ENCODE data around the gene CLEC4A. TPM values are rescaled to one million over a fixed set of nuclear protein-coding genes. Genes with fewer than 3 reads are reported as not detected.

The CLEC4A gene
- total and polyA plus RNA-seq, 2 of the 8 experiments (the other 6 are each of a cell fraction or from before 2014, with no cell fraction given), result 0.41 to 0.44 TPM

DNA sequence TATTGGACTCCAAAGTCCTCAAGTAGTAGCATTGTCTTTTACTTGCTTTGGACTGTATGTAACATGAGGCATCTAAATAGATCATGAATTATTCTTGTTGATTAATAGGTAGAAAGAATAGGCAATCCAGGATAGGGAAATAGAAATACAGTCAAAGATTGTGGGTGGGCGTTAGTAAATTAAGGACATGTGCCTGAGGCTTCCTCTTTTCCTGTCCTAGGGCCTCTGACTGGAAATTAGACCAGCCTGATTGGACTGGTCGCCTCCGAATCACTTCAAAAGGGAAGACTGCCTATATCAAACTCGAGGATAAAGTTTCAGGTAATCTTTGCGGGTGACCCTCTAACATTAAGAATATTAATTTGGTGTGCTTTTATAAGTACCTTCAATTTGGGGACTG lies 33.7 kb upstream of the CLEC4A start (continued):
- TF ChIP-seq, protein P1, sequence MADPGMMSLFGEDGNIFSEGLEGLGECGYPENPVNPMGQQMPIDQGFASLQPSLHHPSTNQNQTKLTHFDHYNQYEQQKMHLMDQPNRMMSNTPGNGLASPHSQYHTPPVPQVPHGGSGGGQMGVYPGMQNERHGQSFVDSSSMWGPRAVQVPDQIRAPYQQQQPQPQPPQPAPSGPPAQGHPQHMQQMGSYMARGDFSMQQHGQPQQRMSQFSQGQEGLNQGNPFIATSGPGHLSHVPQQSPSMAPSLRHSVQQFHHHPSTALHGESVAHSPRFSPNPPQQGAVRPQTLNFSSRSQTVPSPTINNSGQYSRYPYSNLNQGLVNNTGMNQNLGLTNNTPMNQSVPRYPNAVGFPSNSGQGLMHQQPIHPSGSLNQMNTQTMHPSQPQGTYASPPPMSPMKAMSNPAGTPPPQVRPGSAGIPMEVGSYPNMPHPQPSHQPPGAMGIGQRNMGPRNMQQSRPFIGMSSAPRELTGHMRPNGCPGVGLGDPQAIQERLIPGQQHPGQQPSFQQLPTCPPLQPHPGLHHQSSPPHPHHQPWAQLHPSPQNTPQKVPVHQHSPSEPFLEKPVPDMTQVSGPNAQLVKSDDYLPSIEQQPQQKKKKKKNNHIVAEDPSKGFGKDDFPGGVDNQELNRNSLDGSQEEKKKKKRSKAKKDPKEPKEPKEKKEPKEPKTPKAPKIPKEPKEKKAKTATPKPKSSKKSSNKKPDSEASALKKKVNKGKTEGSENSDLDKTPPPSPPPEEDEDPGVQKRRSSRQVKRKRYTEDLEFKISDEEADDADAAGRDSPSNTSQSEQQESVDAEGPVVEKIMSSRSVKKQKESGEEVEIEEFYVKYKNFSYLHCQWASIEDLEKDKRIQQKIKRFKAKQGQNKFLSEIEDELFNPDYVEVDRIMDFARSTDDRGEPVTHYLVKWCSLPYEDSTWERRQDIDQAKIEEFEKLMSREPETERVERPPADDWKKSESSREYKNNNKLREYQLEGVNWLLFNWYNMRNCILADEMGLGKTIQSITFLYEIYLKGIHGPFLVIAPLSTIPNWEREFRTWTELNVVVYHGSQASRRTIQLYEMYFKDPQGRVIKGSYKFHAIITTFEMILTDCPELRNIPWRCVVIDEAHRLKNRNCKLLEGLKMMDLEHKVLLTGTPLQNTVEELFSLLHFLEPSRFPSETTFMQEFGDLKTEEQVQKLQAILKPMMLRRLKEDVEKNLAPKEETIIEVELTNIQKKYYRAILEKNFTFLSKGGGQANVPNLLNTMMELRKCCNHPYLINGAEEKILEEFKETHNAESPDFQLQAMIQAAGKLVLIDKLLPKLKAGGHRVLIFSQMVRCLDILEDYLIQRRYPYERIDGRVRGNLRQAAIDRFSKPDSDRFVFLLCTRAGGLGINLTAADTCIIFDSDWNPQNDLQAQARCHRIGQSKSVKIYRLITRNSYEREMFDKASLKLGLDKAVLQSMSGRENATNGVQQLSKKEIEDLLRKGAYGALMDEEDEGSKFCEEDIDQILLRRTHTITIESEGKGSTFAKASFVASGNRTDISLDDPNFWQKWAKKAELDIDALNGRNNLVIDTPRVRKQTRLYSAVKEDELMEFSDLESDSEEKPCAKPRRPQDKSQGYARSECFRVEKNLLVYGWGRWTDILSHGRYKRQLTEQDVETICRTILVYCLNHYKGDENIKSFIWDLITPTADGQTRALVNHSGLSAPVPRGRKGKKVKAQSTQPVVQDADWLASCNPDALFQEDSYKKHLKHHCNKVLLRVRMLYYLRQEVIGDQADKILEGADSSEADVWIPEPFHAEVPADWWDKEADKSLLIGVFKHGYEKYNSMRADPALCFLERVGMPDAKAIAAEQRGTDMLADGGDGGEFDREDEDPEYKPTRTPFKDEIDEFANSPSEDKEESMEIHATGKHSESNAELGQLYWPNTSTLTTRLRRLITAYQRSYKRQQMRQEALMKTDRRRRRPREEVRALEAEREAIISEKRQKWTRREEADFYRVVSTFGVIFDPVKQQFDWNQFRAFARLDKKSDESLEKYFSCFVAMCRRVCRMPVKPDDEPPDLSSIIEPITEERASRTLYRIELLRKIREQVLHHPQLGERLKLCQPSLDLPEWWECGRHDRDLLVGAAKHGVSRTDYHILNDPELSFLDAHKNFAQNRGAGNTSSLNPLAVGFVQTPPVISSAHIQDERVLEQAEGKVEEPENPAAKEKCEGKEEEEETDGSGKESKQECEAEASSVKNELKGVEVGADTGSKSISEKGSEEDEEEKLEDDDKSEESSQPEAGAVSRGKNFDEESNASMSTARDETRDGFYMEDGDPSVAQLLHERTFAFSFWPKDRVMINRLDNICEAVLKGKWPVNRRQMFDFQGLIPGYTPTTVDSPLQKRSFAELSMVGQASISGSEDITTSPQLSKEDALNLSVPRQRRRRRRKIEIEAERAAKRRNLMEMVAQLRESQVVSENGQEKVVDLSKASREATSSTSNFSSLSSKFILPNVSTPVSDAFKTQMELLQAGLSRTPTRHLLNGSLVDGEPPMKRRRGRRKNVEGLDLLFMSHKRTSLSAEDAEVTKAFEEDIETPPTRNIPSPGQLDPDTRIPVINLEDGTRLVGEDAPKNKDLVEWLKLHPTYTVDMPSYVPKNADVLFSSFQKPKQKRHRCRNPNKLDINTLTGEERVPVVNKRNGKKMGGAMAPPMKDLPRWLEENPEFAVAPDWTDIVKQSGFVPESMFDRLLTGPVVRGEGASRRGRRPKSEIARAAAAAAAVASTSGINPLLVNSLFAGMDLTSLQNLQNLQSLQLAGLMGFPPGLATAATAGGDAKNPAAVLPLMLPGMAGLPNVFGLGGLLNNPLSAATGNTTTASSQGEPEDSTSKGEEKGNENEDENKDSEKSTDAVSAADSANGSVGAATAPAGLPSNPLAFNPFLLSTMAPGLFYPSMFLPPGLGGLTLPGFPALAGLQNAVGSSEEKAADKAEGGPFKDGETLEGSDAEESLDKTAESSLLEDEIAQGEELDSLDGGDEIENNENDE (IDR thresholded peaks at IDR 0.05; ENCODE audit: insufficient replicate concordance, low read length), result no peak
- no peak for TF ChIP-seq YY1 (IDR thresholded peaks at IDR 0.05; ENCODE audit: low read depth, low read length)
- no peak for TF ChIP-seq FOSL1 (IDR thresholded peaks at IDR 0.05; ENCODE audit: insufficient read depth, low read depth, low read length)
- no peak for TF ChIP-seq CEBPB (IDR thresholded peaks at IDR 0.05; ENCODE audit: low read depth, low read length)
- TF ChIP-seq EGR1 (IDR thresholded peaks at IDR 0.05; ENCODE audit: borderline replicate concordance, low read depth, low read length), result no peak
- no peak for TF ChIP-seq POLR2AphosphoS5 (IDR thresholded peaks at IDR 0.05; ENCODE audit: low read depth, low read length)
- TF ChIP-seq JUN (IDR thresholded peaks at IDR 0.05; ENCODE audit: low read depth, low read length), result no peak
- no peak for TF ChIP-seq TEAD4 (IDR thresholded peaks at IDR 0.05; ENCODE audit: low read depth, low read length)
- TF ChIP-seq BRCA1 (IDR thresholded peaks at IDR 0.05; ENCODE audit: low read depth, low read length), result no peak
- TF ChIP-seq, protein P2, sequence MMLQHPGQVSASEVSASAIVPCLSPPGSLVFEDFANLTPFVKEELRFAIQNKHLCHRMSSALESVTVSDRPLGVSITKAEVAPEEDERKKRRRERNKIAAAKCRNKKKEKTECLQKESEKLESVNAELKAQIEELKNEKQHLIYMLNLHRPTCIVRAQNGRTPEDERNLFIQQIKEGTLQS (IDR thresholded peaks at IDR 0.05; ENCODE audit: insufficient read depth, low read depth, low read length), result no peak
- TF ChIP-seq RNF2 (IDR thresholded peaks at IDR 0.05; ENCODE audit: borderline replicate concordance, low read depth, low read length, missing control alignments, poor library complexity, severe bottlenecking), result no peak
- no peak for TF ChIP-seq RBBP5 (IDR thresholded peaks at IDR 0.05; ENCODE audit: borderline replicate concordance, low read depth, low read length)
